H1 (cell line): ENCODE measurements around the gene VPS52. TPM values are rescaled to one million over a fixed set of nuclear protein-coding genes. Genes with fewer than 3 reads are reported as not detected.

Experiments used
- CTBP2 ChIP-seq: IDR thresholded peaks from 2 replicates; pipeline ENCODE4 v1.7.0; 2011; ENCODE audit warnings: borderline replicate concordance, mild to moderate bottlenecking, moderate library complexity, mixed read lengths, low read length; ENCODE audit not compliant: insufficient read depth, insufficient read length
- HDAC2 ChIP-seq, 2 experiments: fragments of 300-600 bp in 1 of 2; sonication (generic) in 1 of 2; IDR thresholded peaks; 2 replicates each; pipeline ENCODE4 v1.6.1; 2011 to 2012; ENCODE audit warnings: low read depth in 2 of 2, low read length in 2 of 2, mild to moderate bottlenecking in 2 of 2, moderate library complexity in 2 of 2, borderline replicate concordance in 1 of 2, inconsistent platforms in 1 of 2
- PHF8 ChIP-seq: fragments of 200-600 bp; sonication (generic); conservative IDR thresholded peaks from 2 replicates; pipeline ENCODE4 v1.7.1; 2012; ENCODE audit warnings: low read depth, mild to moderate bottlenecking, inconsistent platforms, low read length, moderate library complexity
- RXRA ChIP-seq: IDR thresholded peaks from 2 replicates; pipeline ENCODE4 v1.6.1; 2011; ENCODE audit warnings: low read depth, mild to moderate bottlenecking, low read length, moderate library complexity; ENCODE audit not compliant: insufficient read depth
- TAF7 ChIP-seq: optimal IDR thresholded peaks from 2 replicates; pipeline ENCODE3; 2011; ENCODE audit warnings: low read depth, mild to moderate bottlenecking, inconsistent platforms, low read length, moderate library complexity, borderline replicate concordance
- microRNA counts: library from miRNA; unstranded; fragments of <30 nt; microRNA quantifications from one replicate; lab custom pipeline; 2015
- microRNA-seq, 2 experiments: library from miRNA; unstranded; fragments of <30 nt; microRNA quantifications; one replicate each; pipeline versions ENCODE4 to v1.2.0, GENCODE V29; 2016 to 2020; ENCODE audit warnings: borderline microRNAs expressed in 2 of 2, borderline number of aligned reads in 2 of 2, borderline replicate concordance in 1 of 2
- polyA plus RNA-seq, 7 experiments: library from polyadenylated mRNA; depleted of rRNA in 3 of 7; stranded (reverse) in 5 of 7; unstranded in 2 of 7; fragments of >200 nt in 5 of 7; fragments of 200-250 nt in 2 of 7; gene quantifications; 1 replicate in 5 of 7; 2 replicates in 1 of 7; 4 replicates in 1 of 7; pipeline versions ENCODE4 v1.2.1 to v1.2.3, GENCODE V29; 2011 to 2013; ENCODE audit warnings: missing spikeins in 2 of 7, mixed read lengths in 2 of 7
- small RNA-seq: library from polyadenylated mRNA; stranded (forward); fragments of <200 nt; extraction: miRNeasy Mini kit (QIAGEN cat#:217004); gene quantifications from one replicate; pipeline ENCODE3, GENCODE V24; 2013; ENCODE audit not compliant: insufficient read depth
- total RNA-seq: library from RNA; stranded (reverse); fragmentation: NEBNext Ultra II Directional; extraction: Animal tissue kit (Norgen Biotek cat#: 25700); gene quantifications from 2 replicates; pipeline ENCODE4 v1.2.1, GENCODE V29; 2021

VPS52 gene
- total and polyA plus RNA-seq, 2 of the 8 experiments (the other 6 are each of a cell fraction or from before 2014, with no cell fraction given) = 36.5 to 86.3 TPM

DNA sequence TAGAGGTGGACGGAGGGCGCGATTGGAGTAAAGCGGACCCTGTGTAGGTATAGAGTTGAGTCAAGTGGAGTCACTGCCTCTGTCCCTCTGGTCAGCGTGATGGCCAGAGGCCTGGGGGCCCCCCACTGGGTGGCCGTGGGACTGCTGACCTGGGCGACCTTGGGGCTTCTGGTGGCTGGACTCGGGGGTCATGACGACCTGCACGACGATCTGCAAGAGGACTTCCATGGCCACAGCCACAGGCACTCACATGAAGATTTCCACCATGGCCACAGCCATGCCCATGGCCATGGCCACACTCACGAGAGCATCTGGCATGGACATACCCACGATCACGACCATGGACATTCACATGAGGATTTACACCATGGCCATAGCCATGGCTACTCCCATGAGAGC, 70.5 kb downstream of the VPS52 start (continued):
- no peak for TF ChIP-seq PHF8
- TF ChIP-seq RXRA = no peak
- no peak for TF ChIP-seq HDAC2 (IDR thresholded peaks at IDR 0.05; ENCODE audit: borderline replicate concordance in 1 of 2, low read depth in 2 of 2, low read length in 2 of 2)
- no peak for TF ChIP-seq CTBP2
- TF ChIP-seq TAF7 = no peak
- TF ChIP-seq, all 59 proteins: peak for 0

MicroRNAs within 50 kb of the gene (microRNA counts, 767-probe panel; counts per million panel counts)
- microRNA hsa-miR-219-1-3p (lab: Ali Mortazavi, UCI) (879 counts per million, percentile 95 among the panel's probes with 10 or more counts), microRNA hsa-miR-219-5p (lab: Ali Mortazavi, UCI) (879 counts per million, percentile 95 among the panel's probes with 10 or more counts)

Small RNAs within 50 kb of the gene (microRNA-seq; reads per million reads assigned to microRNA genes)
- gene MIR219A1 (0.41 to 0.46 reads per million in 2 experiments), gene MIR6834 (0 to 0.20 reads per million in 2 experiments), gene MIR6873 (0 to 0.20 reads per million in 2 experiments)

Small RNAs within 50 kb of the gene (small RNA-seq; reads per million reads assigned to genes)
- 9.8 reads per million, percentile 81 among the genes with 10 or more reads in this experiment for gene MIR219A1

Other genes with a start within 250 kb of the VPS52 start
- 6.2 and 6.8 TPM in 2 replicates for gene HLA-DPA1, start 198.2 kb downstream of the VPS52 start, total RNA-seq
- gene HLA-DPA1, start 198.2 kb downstream of the VPS52 start, polyA plus RNA-seq (2011; rRNA removed) = 8.4 and 13.1 TPM in 2 replicates
- gene HLA-DPB1, start 195.9 kb downstream of the VPS52 start, total RNA-seq = 32.3 and 37.8 TPM in 2 replicates
- gene HLA-DPB1, start 195.9 kb downstream of the VPS52 start, polyA plus RNA-seq (2011; rRNA removed) = 58.8 and 62.8 TPM in 2 replicates
- 2.8 and 3.5 TPM in 2 replicates for gene COL11A2, start 79.4 kb downstream of the VPS52 start, total RNA-seq
- 3.8 and 4.7 TPM in 2 replicates for gene COL11A2, start 79.4 kb downstream of the VPS52 start, polyA plus RNA-seq (2011; rRNA removed)
- gene RXRB, start 71.2 kb downstream of the VPS52 start, total RNA-seq = 17.8 and 18.1 TPM in 2 replicates
- 13.0 and 13.9 TPM in 2 replicates for gene RXRB, start 71.2 kb downstream of the VPS52 start, polyA plus RNA-seq (2011; rRNA removed)
- 120 and 123 TPM in 2 replicates for gene SLC39A7, start 71.0 kb downstream of the VPS52 start, total RNA-seq
- 63.3 and 70.2 TPM in 2 replicates for gene SLC39A7, start 71.0 kb downstream of the VPS52 start, polyA plus RNA-seq (2011; rRNA removed)
- gene HSD17B8, start 67.2 kb downstream of the VPS52 start, total RNA-seq = 3.3 and 3.6 TPM in 2 replicates
- gene HSD17B8, start 67.2 kb downstream of the VPS52 start, polyA plus RNA-seq (2011; rRNA removed) = 17.1 and 22.0 TPM in 2 replicates
- gene RING1, start 63.4 kb downstream of the VPS52 start, total RNA-seq = 26.0 and 27.4 TPM in 2 replicates
- gene RING1, start 63.4 kb downstream of the VPS52 start, polyA plus RNA-seq (2011; rRNA removed) = 16.4 and 26.0 TPM in 2 replicates
- 2,791 and 2,796 TPM in 2 replicates for gene RPS18, start 199 bp upstream of the VPS52 start, total RNA-seq
- gene RPS18, start 199 bp upstream of the VPS52 start, polyA plus RNA-seq (2011; rRNA removed) = 4,466 and 7,099 TPM in 2 replicates
- gene B3GALT4, start 5.2 kb upstream of the VPS52 start, total RNA-seq = 3.0 and 4.2 TPM in 2 replicates
- 2.2 and 3.2 TPM in 2 replicates for gene B3GALT4, start 5.2 kb upstream of the VPS52 start, polyA plus RNA-seq (2011; rRNA removed)
- 91.0 and 99.4 TPM in 2 replicates for gene WDR46, start 17.4 kb upstream of the VPS52 start, total RNA-seq
- gene WDR46, start 17.4 kb upstream of the VPS52 start, polyA plus RNA-seq (2011; rRNA removed) = 69.7 and 71.3 TPM in 2 replicates
- gene PFDN6, start 17.7 kb upstream of the VPS52 start, total RNA-seq = 93.3 and 95.7 TPM in 2 replicates
- 32.0 and 33.5 TPM in 2 replicates for gene PFDN6, start 17.7 kb upstream of the VPS52 start, polyA plus RNA-seq (2011; rRNA removed)
- gene RGL2, start 27.1 kb upstream of the VPS52 start, total RNA-seq = 58.1 and 63.2 TPM in 2 replicates
- 80.3 and 124 TPM in 2 replicates for gene RGL2, start 27.1 kb upstream of the VPS52 start, polyA plus RNA-seq (2011; rRNA removed)
- 33.5 and 35.4 TPM in 2 replicates for gene TAPBP, start 42.2 kb upstream of the VPS52 start, total RNA-seq
- 24.5 and 28.9 TPM in 2 replicates for gene TAPBP, start 42.2 kb upstream of the VPS52 start, polyA plus RNA-seq (2011; rRNA removed)
- 9.8 and 9.9 TPM in 2 replicates for gene ZBTB22, start 45.9 kb upstream of the VPS52 start, total RNA-seq
- gene ZBTB22, start 45.9 kb upstream of the VPS52 start, polyA plus RNA-seq (2011; rRNA removed) = 7.4 and 11.0 TPM in 2 replicates
- gene DAXX, start 51.1 kb upstream of the VPS52 start, total RNA-seq = 81.9 and 85.0 TPM in 2 replicates
- 31.1 and 53.7 TPM in 2 replicates for gene DAXX, start 51.1 kb upstream of the VPS52 start, polyA plus RNA-seq (2011; rRNA removed)
- 64.3 and 69.3 TPM in 2 replicates for gene KIFC1, start 119.9 kb upstream of the VPS52 start, total RNA-seq
- gene KIFC1, start 119.9 kb upstream of the VPS52 start, polyA plus RNA-seq (2011; rRNA removed) = 46.6 and 60.9 TPM in 2 replicates
- gene PHF1, start 139.1 kb upstream of the VPS52 start, total RNA-seq = 45.4 and 47.3 TPM in 2 replicates
- gene PHF1, start 139.1 kb upstream of the VPS52 start, polyA plus RNA-seq (2011; rRNA removed) = 78.6 and 109 TPM in 2 replicates
- gene CUTA, start 146.2 kb upstream of the VPS52 start, total RNA-seq = 297 and 315 TPM in 2 replicates
- 460 and 671 TPM in 2 replicates for gene CUTA, start 146.2 kb upstream of the VPS52 start, polyA plus RNA-seq (2011; rRNA removed)
- gene SYNGAP1, start 148.2 kb upstream of the VPS52 start, total RNA-seq = 101 and 109 TPM in 2 replicates
- gene SYNGAP1, start 148.2 kb upstream of the VPS52 start, polyA plus RNA-seq (2011; rRNA removed) = 31.0 and 66.9 TPM in 2 replicates
- 20.2 and 25.0 TPM in 2 replicates for gene ZBTB9, start 182.7 kb upstream of the VPS52 start, total RNA-seq
- gene ZBTB9, start 182.7 kb upstream of the VPS52 start, polyA plus RNA-seq (2011; rRNA removed) = 15.1 and 16.9 TPM in 2 replicates